Astrocyte (in vitro differentiated cells and primary cell): ENCODE measurements around the gene ARHGAP1.

ENCODE experiments used
- CTCF ChIP-seq: IDR thresholded peaks from 2 replicates; pipeline ENCODE4 v1.5.1; 2011; ENCODE audit warnings: low read depth, mild to moderate bottlenecking, inconsistent platforms, low read length, moderate library complexity; ENCODE audit not compliant: insufficient read depth
- EZH2 ChIP-seq: IDR thresholded peaks from 2 replicates; pipeline ENCODE4 v1.6.1; 2012; ENCODE audit warnings: mild to moderate bottlenecking, low read length, inconsistent platforms; ENCODE audit not compliant: insufficient read depth

- TF ChIP-seq CTCF (no peak), EZH2 (no peak)
Measured at GRCh38 chr11:46710821-46711269, 10.4 kb upstream of the ARHGAP1 start.
